ENCODE measurements around the gene CDC42.

DNA sequence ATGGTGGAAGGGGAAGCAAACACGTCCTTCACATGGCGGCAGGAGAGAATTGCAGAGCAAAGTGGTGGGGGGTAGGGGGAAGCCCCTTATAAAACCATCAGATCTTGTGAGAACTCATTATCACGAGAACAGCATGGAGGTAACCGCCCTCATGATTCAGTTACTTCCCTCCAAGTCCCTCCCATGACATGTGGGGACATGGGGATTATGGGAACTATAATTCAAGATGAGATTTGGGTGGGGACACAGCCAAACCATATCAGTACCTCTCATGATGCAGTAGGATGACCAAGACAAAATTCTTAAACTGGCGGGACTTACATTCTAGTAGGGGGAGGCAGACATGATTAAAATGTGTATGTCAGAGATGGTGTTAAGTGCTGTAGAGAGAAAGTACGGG is 51.6 kb downstream of the CDC42 start:
- TF ChIP-seq, protein P1, sequence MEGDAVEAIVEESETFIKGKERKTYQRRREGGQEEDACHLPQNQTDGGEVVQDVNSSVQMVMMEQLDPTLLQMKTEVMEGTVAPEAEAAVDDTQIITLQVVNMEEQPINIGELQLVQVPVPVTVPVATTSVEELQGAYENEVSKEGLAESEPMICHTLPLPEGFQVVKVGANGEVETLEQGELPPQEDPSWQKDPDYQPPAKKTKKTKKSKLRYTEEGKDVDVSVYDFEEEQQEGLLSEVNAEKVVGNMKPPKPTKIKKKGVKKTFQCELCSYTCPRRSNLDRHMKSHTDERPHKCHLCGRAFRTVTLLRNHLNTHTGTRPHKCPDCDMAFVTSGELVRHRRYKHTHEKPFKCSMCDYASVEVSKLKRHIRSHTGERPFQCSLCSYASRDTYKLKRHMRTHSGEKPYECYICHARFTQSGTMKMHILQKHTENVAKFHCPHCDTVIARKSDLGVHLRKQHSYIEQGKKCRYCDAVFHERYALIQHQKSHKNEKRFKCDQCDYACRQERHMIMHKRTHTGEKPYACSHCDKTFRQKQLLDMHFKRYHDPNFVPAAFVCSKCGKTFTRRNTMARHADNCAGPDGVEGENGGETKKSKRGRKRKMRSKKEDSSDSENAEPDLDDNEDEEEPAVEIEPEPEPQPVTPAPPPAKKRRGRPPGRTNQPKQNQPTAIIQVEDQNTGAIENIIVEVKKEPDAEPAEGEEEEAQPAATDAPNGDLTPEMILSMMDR (conservative IDR thresholded peaks at IDR 0.05; ENCODE audit: low read depth, low read length): no peak
- no peak for TF ChIP-seq POLR2A (IDR thresholded peaks at IDR 0.05; ENCODE audit: low read depth, low read length)
- no peak for TF ChIP-seq CEBPB (IDR thresholded peaks at IDR 0.05; ENCODE audit: low read depth, low read length)
- no peak for TF ChIP-seq RCOR1 (IDR thresholded peaks at IDR 0.05; ENCODE audit: insufficient replicate concordance, low read length)
- TF ChIP-seq CHD1 (IDR thresholded peaks at IDR 0.05; ENCODE audit: low read depth, low read length): no peak
- TF ChIP-seq, protein P2, sequence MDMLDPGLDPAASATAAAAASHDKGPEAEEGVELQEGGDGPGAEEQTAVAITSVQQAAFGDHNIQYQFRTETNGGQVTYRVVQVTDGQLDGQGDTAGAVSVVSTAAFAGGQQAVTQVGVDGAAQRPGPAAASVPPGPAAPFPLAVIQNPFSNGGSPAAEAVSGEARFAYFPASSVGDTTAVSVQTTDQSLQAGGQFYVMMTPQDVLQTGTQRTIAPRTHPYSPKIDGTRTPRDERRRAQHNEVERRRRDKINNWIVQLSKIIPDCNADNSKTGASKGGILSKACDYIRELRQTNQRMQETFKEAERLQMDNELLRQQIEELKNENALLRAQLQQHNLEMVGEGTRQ (IDR thresholded peaks at IDR 0.05; ENCODE audit: low read depth, low read length): no peak
- TF ChIP-seq RAD21 (IDR thresholded peaks at IDR 0.05; ENCODE audit: low read length): no peak
- no peak for TF ChIP-seq MAZ (IDR thresholded peaks at IDR 0.05; ENCODE audit: borderline replicate concordance, low read depth, low read length)
- TF ChIP-seq, protein P3, sequence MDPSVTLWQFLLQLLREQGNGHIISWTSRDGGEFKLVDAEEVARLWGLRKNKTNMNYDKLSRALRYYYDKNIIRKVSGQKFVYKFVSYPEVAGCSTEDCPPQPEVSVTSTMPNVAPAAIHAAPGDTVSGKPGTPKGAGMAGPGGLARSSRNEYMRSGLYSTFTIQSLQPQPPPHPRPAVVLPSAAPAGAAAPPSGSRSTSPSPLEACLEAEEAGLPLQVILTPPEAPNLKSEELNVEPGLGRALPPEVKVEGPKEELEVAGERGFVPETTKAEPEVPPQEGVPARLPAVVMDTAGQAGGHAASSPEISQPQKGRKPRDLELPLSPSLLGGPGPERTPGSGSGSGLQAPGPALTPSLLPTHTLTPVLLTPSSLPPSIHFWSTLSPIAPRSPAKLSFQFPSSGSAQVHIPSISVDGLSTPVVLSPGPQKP (IDR thresholded peaks at IDR 0.05; ENCODE audit: borderline replicate concordance, low read depth, low read length): no peak
- no peak for TF ChIP-seq SMC3 (IDR thresholded peaks at IDR 0.05; ENCODE audit: low read depth, low read length)
- TF ChIP-seq MAFK (IDR thresholded peaks at IDR 0.05; ENCODE audit: low read depth, low read length): no peak
- TF ChIP-seq NFE2L2 (IDR thresholded peaks at IDR 0.05; ENCODE audit: low read depth, low read length): no peak
- TF ChIP-seq MXI1 (IDR thresholded peaks at IDR 0.05; ENCODE audit: borderline replicate concordance, low read depth, low read length): no peak

Measured in IMR-90 (cell line).